Measurements from ENCODE around the gene DPP7.
A peak's percentile ranks its signal among the peaks of the same experiment; 100 is the strongest.

Gene DPP7

GRCh38 chr9:137110147-137110910 lies 4.2 kb downstream of the DPP7 start:
- DNase-seq: no peak

GRCh38 chr9:137109250-137110146 lies 5.0 kb downstream of the DPP7 start:
- DNase-seq: no peak

- DNase-seq: no peak
Observed at GRCh38 chr9:137108608-137109249, 5.8 kb downstream of the DPP7 start.

- DNase-seq: no peak
Observed at GRCh38 chr9:137107982-137108381, 6.6 kb downstream of the DPP7 start.

GRCh38 chr9:137107312-137107921 lies 7.1 kb downstream of the DPP7 start:
- DNase-seq: no peak

- DNase-seq: no peak
Observed at GRCh38 chr9:137106662-137107250, 7.8 kb downstream of the DPP7 start.

GRCh38 chr9:137105814-137106661 lies 8.5 kb downstream of the DPP7 start:
- DNase-seq: no peak

- DNase-seq: no peak
Observed at GRCh38 chr9:137103206-137103999, 11.1 kb downstream of the DPP7 start.

GRCh38 chr9:137099231-137099630 lies 15.3 kb downstream of the DPP7 start:
- no peak for DNase-seq

GRCh38 chr9:137097761-137098462 lies 16.6 kb downstream of the DPP7 start:
- no peak for DNase-seq

- no peak for DNase-seq
Observed at GRCh38 chr9:137096785-137097546, 17.6 kb downstream of the DPP7 start.

GRCh38 chr9:137095664-137096517 lies 18.6 kb downstream of the DPP7 start:
- DNase-seq: peak; percentile 84

GRCh38 chr9:137089232-137089947 lies 25.1 kb downstream of the DPP7 start:
- DNase-seq: no peak

- no peak for DNase-seq
Observed at GRCh38 chr9:137088121-137088520, 26.4 kb downstream of the DPP7 start.

GRCh38 chr9:137087409-137087925 lies 27.1 kb downstream of the DPP7 start:
- no peak for DNase-seq

- DNase-seq: peak; percentile 100
Observed at GRCh38 chr9:137086531-137087408, 27.8 kb downstream of the DPP7 start, which contains the start of gene MAN1B1. Gene MAN1B1 (plus strand): TSS chr9:137086985. CDS start chr9:137087000, 15 bp downstream.
